ENCODE data around the gene CRISP1. TPM values are rescaled to one million over a fixed set of nuclear protein-coding genes. Genes with fewer than 3 reads are reported as not detected.
A peak's percentile ranks its signal among the peaks of the same experiment; 100 is the strongest.

The CRISP1 gene
- total and polyA plus RNA-seq, 9 of the 15 experiments (the other 6 are each of a cell fraction or from before 2014, with no cell fraction given), result not detected

DNA sequence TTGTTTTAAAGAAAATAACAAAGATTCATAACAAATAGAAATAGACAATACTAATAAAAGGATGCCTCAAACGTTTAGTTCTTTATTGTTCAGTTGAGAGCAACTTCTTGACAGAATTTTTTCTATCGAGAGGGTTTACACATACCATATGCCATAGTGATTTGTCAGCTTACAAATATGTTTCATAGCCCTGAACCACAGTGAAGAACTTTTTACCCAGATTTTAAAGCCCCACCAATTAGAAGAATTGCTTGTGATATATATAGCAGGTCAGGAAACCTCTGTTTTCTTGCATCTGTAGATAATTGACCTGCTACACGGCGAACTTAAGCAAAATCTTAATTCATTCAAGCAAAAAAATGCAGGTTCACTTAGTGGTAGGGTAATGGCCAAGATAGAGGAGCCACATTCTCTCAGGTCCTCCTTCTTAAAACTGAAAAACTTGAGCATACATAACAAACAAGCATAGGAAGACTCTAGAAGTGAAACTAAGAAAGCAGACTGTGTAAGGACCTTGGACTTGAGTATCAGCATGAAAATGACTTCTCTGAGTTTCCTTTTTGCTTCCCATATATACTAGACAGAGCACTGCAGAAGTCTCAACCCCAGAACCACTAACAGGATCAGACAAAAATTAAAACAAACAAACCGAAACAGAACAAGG is 39.5 kb downstream of the CRISP1 start:
- Histone ChIP-seq H3K27me3 (ENCODE audit: control insufficient read depth in 2 of 2, insufficient read depth in 2 of 2, low read length in 2 of 2) (no peaks in the 10 kb centered on the region), H3K9me1 (ENCODE audit: control insufficient read depth, insufficient read depth, low read length) (no peaks in the 10 kb centered on the region), H3K4me1 (replicated peaks in 1 of 2; ENCODE audit: control insufficient read depth in 2 of 2, insufficient read depth in 2 of 2, low read length in 2 of 2) (no peaks in the 10 kb centered on the region), H3K36me3 (ENCODE audit: control insufficient read depth, insufficient read depth, low read length) (no peaks in the 10 kb centered on the region), H3K4me2 (ENCODE audit: insufficient read depth, low read length) (peak overlapping the region; percentile 64), H2AFZ (ENCODE audit: low read depth, low read length) (peak overlapping the region; percentile 94), H3K9me3 (replicated peaks; ENCODE audit: control insufficient read depth, insufficient read depth, low read depth, low read length) (no peaks in the 10 kb centered on the region), H3K27ac (ENCODE audit: extremely low read depth, low read depth, low read length) (peak overlapping the region; percentile 54), H4K20me1 (replicated peaks; ENCODE audit: control insufficient read depth, insufficient read depth, low read length) (no peaks in the 10 kb centered on the region), H3K79me2 (ENCODE audit: control insufficient read depth, insufficient read depth, low read length) (no peaks in the 10 kb centered on the region), H3K9ac (ENCODE audit: insufficient read depth in 1 of 2, low read depth in 2 of 2, low read length in 2 of 2) (peak overlapping the region in 1 of 2 experiments; percentile 56; a peak in 2 of 4 replicates), H3K4me3 (peak overlapping the region; percentile 23)
- ChIA-PET POLR2A (no interaction called here), CTCF (ENCODE audit: low intra/inter-chr PET ratio) (no interaction called here)
- BruUV-seq (replicated peaks), result no TSS peak
- in situ Hi-C loops (cut with MboI) (no loop called here), intact Hi-C loops (cut with micrococcal nuclease) (loop anchor here (5.0 kb wide), 1 partner anchor 90 kb away; no protein-coding TSS in a partner anchor)
- ATAC-seq (peak; percentile 92), FAIRE-seq (peak; percentile 62), DNase-seq (ENCODE audit: extremely low read depth in 1 of 4, low spot score in 3 of 4) (peak in 1 of 4 experiments; percentile 49)
- WGBS (ENCODE audit: insufficient coverage, low coverage, missing lambda C conversion rate), result 17% methylated on average over 5 of the region's 5 CpGs
- TF ChIP-seq PTBP1 (IDR thresholded peaks at IDR 0.05; ENCODE audit: low read depth, low read length), result no peak
- peak; percentile 62; the same call in 1 of the 2 replicates for TF ChIP-seq NFRKB (IDR thresholded peaks at IDR 0.05; ENCODE audit: low read depth)
- TF ChIP-seq, protein P1, sequence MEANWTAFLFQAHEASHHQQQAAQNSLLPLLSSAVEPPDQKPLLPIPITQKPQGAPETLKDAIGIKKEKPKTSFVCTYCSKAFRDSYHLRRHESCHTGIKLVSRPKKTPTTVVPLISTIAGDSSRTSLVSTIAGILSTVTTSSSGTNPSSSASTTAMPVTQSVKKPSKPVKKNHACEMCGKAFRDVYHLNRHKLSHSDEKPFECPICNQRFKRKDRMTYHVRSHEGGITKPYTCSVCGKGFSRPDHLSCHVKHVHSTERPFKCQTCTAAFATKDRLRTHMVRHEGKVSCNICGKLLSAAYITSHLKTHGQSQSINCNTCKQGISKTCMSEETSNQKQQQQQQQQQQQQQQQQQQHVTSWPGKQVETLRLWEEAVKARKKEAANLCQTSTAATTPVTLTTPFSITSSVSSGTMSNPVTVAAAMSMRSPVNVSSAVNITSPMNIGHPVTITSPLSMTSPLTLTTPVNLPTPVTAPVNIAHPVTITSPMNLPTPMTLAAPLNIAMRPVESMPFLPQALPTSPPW (CRISPR knock-in tag; IDR thresholded peaks at IDR 0.05), result no peak
- no peak for TF ChIP-seq NR0B1 (IDR thresholded peaks at IDR 0.05; ENCODE audit: partially characterized antibody)
- TF ChIP-seq, protein P2, sequence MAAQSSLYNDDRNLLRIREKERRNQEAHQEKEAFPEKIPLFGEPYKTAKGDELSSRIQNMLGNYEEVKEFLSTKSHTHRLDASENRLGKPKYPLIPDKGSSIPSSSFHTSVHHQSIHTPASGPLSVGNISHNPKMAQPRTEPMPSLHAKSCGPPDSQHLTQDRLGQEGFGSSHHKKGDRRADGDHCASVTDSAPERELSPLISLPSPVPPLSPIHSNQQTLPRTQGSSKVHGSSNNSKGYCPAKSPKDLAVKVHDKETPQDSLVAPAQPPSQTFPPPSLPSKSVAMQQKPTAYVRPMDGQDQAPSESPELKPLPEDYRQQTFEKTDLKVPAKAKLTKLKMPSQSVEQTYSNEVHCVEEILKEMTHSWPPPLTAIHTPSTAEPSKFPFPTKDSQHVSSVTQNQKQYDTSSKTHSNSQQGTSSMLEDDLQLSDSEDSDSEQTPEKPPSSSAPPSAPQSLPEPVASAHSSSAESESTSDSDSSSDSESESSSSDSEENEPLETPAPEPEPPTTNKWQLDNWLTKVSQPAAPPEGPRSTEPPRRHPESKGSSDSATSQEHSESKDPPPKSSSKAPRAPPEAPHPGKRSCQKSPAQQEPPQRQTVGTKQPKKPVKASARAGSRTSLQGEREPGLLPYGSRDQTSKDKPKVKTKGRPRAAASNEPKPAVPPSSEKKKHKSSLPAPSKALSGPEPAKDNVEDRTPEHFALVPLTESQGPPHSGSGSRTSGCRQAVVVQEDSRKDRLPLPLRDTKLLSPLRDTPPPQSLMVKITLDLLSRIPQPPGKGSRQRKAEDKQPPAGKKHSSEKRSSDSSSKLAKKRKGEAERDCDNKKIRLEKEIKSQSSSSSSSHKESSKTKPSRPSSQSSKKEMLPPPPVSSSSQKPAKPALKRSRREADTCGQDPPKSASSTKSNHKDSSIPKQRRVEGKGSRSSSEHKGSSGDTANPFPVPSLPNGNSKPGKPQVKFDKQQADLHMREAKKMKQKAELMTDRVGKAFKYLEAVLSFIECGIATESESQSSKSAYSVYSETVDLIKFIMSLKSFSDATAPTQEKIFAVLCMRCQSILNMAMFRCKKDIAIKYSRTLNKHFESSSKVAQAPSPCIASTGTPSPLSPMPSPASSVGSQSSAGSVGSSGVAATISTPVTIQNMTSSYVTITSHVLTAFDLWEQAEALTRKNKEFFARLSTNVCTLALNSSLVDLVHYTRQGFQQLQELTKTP (IDR thresholded peaks at IDR 0.05; ENCODE audit: low read depth in 1 of 2, partially characterized antibody in 2 of 2), result peak; percentile 38 to 87
- TF ChIP-seq MECOM (CRISPR knock-in tag; IDR thresholded peaks at IDR 0.05), result no peak
- TF ChIP-seq ZNF778 (CRISPR knock-in tag; IDR thresholded peaks at IDR 0.05), result no peak
- no peak for TF ChIP-seq STAT5B (CRISPR knock-in tag; IDR thresholded peaks at IDR 0.05)
- TF ChIP-seq TRIM28 (IDR thresholded peaks at IDR 0.05), result no peak
- TF ChIP-seq MEF2D (tag; conservative IDR thresholded peaks at IDR 0.05; ENCODE audit: low read depth), result no peak
- no peak for TF ChIP-seq ILK (tag; IDR thresholded peaks at IDR 0.05; ENCODE audit: borderline replicate concordance, low read depth)
- no peak for TF ChIP-seq SMARCA4 (IDR thresholded peaks at IDR 0.05)
- TF ChIP-seq NFE2L1 (tag; IDR thresholded peaks at IDR 0.05; ENCODE audit: borderline replicate concordance, low read depth), result no peak
- no peak for TF ChIP-seq TCF7 (IDR thresholded peaks at IDR 0.05; ENCODE audit: borderline replicate concordance)
- TF ChIP-seq ZC3H4 (CRISPR knock-in tag; IDR thresholded peaks at IDR 0.05; ENCODE audit: borderline replicate concordance), result no peak

Data from K562 (cell line).